HG03378 (cell line): Measurements from ENCODE around the gene PTPN23.
"Not testable (repeated sequence)": the region's sequence is repeated elsewhere in the genome, so short reads cannot be mapped to it uniquely, and the experiment has no call there.

Experiments
- ATAC-seq: cut with Tn5 transposase; IDR thresholded peaks from one replicate; pipeline ENCODE4 v1.9.1; 2021; ENCODE audit warnings: mild to moderate bottlenecking, moderate library complexity; ENCODE audit not compliant: unreplicated experiment

PTPN23 gene

DNA sequence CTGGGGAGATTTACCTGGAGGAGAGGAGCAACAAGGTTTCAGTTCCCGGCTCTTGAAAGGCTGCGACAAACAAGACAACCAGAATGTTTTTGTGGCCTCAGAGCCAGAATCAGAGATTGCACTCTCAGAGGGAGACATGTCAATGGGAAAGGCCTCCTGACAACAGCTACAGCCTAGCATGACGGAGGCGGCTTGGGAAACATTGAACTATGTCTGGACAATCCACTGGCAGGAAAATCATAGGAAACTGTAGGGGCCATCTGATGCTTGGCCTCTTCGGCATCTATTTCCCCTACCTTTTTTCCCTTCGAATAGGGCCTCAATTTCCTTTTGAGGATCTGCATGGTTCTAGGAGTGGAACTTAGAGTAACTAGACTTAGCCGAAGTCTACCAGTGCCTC lies 13.2 kb upstream of the PTPN23 start:
- ATAC-seq = no peak

DNA sequence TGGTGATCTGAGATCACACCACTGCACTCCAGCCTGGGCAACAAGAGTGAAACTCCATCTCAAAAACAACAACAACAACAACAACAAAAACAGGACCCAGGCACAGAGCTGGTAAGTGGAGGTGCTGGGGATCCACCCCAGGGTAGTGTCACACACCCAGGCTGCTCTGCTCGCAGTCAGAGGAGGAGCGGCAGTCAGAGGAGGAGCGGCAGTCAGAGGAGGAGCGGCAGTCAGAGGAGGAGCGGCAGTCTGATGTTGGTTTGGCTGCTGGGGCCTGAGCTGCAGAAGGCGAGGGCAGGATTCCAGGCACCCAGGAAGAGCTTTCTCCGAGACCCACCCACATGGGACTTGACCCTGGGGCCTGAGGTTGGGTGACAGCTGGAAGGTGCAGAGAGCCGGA lies 10.8 kb upstream of the PTPN23 start:
- ATAC-seq = not testable (repeated sequence)

GRCh38 chr3:47370887-47371697 lies 9.7 kb upstream of the PTPN23 start:
- ATAC-seq = no peak

DNA sequence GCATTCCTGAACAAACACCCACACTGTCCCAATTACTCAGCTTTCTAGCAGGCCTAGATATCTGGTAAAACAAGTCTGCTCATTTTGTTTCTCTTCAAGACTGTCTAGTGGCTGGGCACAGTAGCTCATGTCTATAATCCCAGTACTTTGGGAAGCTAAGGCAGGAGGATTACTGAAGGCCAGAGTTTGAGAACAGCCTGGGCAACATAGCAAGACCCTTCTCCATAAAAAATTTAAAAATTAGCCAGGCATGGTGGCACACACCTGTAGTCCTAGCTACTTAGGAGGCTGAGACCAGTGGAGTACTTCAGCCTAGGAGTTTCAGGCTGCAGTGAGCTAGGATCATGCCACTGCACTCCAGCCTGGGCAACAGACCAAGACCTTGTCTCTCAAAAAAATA lies 6.2 kb upstream of the PTPN23 start:
- no peak for ATAC-seq

DNA sequence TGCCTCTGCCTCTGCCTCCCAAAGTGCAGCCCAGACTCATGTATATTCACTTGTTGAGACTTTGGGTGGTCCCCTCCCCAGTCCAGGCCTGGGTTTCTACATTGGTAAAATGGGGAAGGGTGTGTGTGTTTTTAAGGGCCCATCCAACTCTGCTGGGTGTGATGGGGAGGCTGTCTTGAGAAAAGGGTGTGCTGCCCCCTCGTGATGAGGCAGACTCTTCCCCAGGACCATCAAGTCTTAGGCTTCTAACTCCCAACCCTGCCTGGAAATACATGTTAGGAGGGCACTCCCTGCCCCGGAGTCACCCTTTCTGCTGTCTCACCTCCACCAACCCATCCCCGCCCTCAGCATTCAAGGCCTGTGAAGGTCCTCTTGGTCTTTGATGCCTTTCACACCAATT lies 4.4 kb upstream of the PTPN23 start:
- ATAC-seq = no peak

- ATAC-seq = no peak
These were observed 3.6 kb upstream of the PTPN23 start for GRCh38 chr3:47377186-47377585.

- ATAC-seq = no peak
These were observed 2.0 kb upstream of the PTPN23 start for GRCh38 chr3:47378869-47379268.

DNA sequence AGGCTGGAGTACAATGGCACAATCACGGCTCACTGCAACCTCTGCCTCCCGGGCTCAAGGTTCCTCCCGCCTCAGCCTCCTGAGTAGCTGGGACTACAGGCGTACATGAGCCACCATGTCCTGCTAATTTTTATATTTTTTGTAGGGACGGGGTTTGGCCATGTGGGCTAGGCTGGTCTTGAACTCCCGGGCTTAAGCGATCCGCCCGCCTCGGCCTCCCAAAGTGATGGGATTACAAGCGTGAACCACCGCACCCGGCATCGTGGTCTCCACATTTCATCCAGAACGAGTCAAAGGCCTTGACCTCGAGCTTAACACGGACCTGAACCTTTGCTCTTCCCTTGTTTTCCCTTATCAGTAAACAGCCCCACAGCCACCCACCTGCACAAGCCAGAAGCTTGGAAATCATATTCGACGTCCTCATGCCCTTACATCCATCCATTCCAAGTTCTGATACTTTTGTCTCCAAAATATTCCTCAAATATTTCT lies 1.4 kb upstream of the PTPN23 start:
- ATAC-seq = no peak

- ATAC-seq = no peak
These were observed 708 bp upstream of the PTPN23 start for GRCh38 chr3:47380026-47380600.

GRCh38 chr3:47381317-47382157 lies 716 bp downstream of the PTPN23 start:
- ATAC-seq = peak; percentile 44

DNA sequence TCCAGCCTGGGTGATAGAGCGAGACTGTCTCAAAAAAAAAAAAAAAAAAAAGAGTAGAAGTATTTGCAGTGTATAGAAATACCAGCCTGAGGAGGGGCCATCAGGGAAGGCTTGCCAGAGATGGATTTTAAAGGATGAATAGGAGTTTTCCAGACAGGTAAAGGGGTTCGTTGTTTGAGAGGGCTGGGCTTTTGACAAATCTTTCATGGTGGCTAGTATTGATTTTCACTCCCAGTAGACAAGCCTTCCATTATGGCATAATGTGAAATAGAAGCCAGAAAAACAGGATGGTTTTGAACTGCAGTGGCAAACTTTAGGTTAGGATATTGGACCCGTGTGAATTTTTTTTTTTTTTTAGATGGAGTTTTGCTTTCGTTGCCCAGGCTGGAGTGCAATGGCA lies 3.6 kb downstream of the PTPN23 start:
- ATAC-seq = no peak

DNA sequence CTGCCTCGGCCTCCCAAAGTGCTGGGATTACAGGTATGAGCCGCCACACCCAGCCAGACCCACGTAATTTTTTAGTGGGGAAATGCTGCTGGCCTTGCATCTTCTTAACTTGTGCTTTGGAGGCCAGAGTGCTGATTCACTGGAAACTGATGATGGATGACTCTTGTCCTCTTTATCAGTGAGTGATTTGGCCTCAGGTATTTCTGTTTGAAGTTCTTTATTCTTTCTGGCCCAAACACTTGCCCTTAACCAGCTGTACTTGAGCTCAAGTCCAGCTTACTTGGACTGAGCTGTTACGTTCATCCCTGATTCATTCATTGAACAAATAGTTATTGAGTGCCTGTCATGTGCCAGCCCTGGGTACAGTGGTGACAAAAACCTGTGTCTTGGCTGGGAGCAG lies 4.2 kb downstream of the PTPN23 start:
- no peak for ATAC-seq

DNA sequence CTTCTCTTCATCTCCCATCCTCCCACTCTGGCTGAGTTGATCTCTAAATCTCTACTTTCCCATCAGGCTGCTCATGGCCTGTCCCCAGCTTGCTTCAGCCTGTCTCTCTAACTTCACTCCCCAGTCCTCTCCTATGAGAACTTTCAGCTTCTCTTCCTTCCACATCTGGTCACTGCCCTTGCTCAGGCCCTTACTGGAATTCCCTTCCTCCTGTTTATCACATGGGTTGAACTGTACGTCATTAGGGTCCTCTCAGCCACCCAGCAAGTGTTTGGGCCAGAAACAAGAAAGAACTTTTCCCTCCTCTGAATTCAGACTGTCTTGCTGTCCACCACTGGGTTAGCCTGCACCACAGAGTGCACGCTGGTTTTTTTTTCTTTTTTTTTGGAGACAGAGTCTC lies 5.0 kb downstream of the PTPN23 start:
- no peak for ATAC-seq

DNA sequence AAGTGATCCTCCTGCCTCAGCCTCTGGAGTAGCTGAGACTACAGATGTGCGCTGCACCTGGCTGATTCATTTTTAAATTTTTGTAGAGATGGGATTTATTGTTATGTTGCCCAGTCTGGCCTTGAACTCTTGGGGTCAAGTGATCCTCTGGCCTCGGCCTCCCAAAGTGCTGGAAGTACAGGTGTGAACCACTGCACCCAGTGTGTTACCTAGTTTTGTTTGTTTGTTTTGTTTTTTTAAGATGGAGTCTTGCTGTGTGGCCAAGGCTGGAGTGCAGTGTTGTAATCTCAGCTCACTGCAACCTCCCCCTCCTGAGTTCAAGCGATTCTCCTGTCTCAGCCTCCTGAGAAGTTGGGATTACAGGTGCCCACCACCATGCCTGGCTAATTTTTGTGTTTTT lies 12.1 kb downstream of the PTPN23 start:
- no peak for ATAC-seq

GRCh38 chr3:47394140-47394870 lies 13.5 kb downstream of the PTPN23 start:
- no peak for ATAC-seq

DNA sequence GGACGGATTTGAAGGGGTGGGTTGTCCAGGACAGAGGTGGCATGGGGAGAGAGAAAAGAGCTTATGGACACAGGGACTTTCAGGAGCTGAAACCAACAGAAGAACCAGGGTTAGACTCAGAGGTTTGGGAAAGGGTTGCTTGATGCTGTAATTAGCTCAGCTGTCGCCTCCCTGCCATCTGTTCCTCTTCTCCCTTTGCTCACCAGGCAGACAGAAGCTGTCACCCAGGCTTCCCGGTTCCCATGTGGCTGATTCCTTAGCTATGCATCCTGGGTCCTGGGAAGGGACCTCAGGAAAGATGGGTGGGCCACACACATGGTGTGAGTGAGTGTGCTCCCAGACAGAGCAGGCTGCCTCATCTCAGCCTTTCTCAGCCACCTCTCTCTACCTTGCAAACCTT lies 14.1 kb downstream of the PTPN23 start:
- no peak for ATAC-seq

DNA sequence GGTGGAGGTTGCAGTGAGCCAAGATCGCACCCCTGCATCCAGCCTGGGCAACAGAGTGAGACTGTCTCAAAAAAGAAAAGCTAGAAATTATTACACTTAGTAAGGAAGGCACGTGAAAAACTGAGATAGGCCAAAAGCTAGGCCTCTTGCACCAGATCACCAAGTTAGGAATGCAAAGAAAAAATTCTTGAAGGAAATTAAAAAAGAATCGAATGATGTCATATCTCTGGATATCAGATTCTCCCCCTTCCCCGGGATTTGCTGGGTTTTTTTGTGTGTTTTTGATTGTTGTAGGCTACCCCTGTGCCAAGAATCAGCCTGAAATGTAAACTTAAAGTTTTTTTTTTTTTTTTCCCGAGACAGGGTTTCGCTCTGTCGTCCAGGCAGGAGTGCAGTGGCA lies 17.4 kb downstream of the PTPN23 start:
- ATAC-seq = no peak

DNA sequence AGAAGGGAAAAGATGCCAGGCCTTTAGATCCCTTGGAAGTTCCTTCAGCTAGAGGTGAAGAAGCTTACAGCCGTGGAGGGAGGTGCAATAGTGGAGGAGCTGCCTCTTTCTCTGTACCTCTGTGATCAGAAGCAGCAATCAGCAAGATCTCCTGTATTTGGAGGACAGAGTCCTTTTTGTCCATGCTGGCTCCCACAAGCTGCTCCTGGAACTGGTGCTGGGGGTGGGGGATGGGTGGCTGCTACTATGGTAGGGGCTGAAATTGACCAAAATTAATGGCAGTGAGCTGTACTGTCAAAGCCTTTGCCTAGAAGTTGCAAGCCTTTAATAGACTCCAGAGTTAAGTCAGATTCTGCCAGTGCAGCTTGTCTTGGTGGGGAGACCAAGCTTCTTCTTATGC lies 18.2 kb downstream of the PTPN23 start:
- ATAC-seq = no peak

GRCh38 chr3:47399531-47400270 lies 18.9 kb downstream of the PTPN23 start:
- no peak for ATAC-seq

DNA sequence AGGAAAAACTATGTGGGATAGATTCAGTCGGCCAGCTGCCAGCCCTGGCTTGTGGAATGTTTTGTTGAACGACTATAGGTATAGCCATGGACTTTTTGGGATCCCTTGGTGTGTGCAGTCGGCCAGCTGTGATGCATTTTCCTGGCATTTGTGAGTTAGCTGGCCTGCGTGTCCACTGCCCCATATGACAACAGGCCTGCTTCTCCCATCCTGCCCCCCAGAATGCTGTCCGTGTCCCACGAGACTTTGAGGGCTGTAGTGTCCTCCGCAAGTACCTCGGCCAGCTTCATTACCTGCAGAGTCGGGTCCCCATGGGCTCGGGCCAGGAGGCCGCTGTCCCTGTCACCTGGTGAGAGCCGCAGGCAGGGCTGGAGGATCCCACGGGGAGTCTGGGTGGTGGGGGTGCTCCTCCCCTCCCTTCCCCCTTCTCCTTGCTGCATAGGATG lies 23.6 kb downstream of the PTPN23 start:
- no peak for ATAC-seq
